ENCODE measurements around the gene MEIOB.

MEIOB gene

GRCh38 chr16:1828645-1829410, 43.1 kb downstream of the MEIOB start:
- TF ChIP-seq CTCF (conservative IDR thresholded peaks at IDR 0.05; ENCODE audit: low read length) = no peak
- peak overlapping the region; percentile 99 for H3K4me3 ChIP-seq (ENCODE audit: low read length)
- no peak for DNase-seq (ENCODE audit: low read depth)

DNA sequence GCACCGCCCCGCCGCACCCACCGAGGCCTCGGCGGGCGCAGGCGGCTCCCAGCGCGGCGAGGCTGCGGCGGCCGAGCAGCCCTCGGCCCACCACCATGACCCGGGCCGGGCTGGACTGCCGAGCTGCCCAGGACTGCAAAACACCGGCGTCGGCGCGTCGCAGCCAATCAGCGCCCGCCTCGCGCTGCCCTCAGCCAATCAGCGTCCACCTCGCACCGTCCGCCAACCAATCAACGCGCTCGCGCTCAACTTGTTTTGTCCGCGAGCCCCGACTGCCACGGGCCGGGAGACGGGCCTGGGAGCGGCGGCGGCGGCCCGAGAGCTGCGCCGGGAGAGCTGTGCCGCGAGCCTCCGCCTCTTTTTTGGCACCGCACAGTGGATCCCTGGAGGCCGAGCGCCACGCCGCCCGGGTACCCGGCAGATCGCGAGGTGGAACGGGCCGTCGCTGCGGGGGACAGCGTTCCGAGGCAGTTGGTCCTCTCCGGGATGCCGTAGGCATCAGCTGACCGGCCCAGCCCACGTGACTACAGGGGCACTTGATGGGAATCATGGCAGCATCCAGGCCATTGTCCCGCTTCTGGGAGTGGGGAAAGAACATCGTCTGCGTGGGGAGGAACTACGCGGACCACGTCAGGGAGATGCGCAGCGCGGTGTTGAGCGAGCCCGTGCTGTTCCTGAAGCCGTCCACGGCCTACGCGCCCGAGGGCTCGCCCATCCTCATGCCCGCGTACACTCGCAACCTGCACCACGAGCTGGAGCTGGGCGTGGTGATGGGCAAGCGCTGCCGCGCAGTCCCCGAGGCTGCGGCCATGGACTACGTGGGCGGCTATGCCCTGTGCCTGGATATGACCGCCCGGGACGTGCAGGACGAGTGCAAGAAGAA, 45.0 kb downstream of the MEIOB start, which contains the start of the genes FAHD1 and HAGH:
Gene FAHD1, plus strand, starts transcription at position 516 of the 883 bp plus-strand sequence. Its CDS starts 33 bp downstream, at position 549.
Gene HAGH, minus strand, starts transcription at position 135 of the 883 bp plus-strand sequence. Its CDS starts 38 bp downstream, at position 97.
- DNase-seq (ENCODE audit: low read depth) = peak; percentile 96
- H3K4me3 ChIP-seq (ENCODE audit: low read length) = peak within 1 kb of the TSS; percentile 99
- no peak for TF ChIP-seq CTCF (conservative IDR thresholded peaks at IDR 0.05; ENCODE audit: low read length)

- DNase-seq (ENCODE audit: low read depth) = peak; percentile 13
- no peak for TF ChIP-seq CTCF (conservative IDR thresholded peaks at IDR 0.05; ENCODE audit: low read length)
- H3K4me3 ChIP-seq (ENCODE audit: low read length) = peak overlapping the region; percentile 99
Observed at GRCh38 chr16:1825864-1826690, 45.9 kb downstream of the MEIOB start.

DNA sequence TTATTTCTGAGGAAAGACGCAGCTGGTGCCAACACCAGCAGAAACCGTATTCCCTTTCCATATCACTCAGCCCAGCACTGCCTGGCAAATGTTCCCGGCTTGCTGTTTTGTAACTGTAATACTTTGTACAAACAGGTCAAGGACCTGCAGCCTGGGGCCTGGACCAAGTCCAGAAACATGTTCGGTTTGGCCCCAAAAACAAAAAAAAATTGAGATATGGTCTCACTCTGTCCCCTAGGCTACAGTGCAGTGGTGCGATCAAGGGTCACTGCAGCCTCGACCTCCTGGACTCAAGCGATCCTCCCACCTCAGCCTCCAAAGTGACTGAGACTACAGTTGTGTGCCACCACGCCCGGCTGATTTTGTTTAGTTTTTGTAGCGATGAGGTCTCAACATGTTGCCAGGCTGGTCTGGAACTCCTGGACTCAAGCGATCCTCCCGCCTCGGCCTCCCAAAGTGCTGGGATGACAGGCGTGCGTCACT, 46.5 kb downstream of the MEIOB start:
- no peak for DNase-seq (ENCODE audit: low read depth)
- peak overlapping the region; percentile 99 for H3K4me3 ChIP-seq (ENCODE audit: low read length)
- no peak for TF ChIP-seq CTCF (conservative IDR thresholded peaks at IDR 0.05; ENCODE audit: low read length)

GRCh38 chr16:1823821-1824220, 48.1 kb downstream of the MEIOB start:
- H3K4me3 ChIP-seq (ENCODE audit: low read length) = no peak overlapping the region
- 0 out of 2 replicates have a peak, but pooled peaks have one; percentile 4 for TF ChIP-seq CTCF (conservative IDR thresholded peaks at IDR 0.05; ENCODE audit: low read length)
- DNase-seq (ENCODE audit: low read depth) = peak; percentile 20

- no peak for TF ChIP-seq CTCF (conservative IDR thresholded peaks at IDR 0.05; ENCODE audit: low read length)
- DNase-seq (ENCODE audit: low read depth) = no peak
- H3K4me3 ChIP-seq (ENCODE audit: low read length) = no peak overlapping the region
Observed at GRCh38 chr16:1822801-1823200, 49.2 kb downstream of the MEIOB start.

All from AG10803 (cell line).